Neural cell (in vitro differentiated cells): Measurements from ENCODE around the gene GPC3. TPM values are rescaled to one million over a fixed set of nuclear protein-coding genes. Genes with fewer than 3 reads are reported as not detected.

Source experiments
- H2AFZ ChIP-seq: fragments of 200-600, 300-800 bp; sonication (generic), shearing (Covaris generic); 2 replicates; pipeline ENCODE4 v1.6.0; 2014; ENCODE audit warnings: low read depth, mild to moderate bottlenecking, antibody characterized with exemption, low read length, moderate library complexity
- H3F3A ChIP-seq: fragments of 200-600 bp; shearing (Covaris generic); 2 replicates; pipeline ENCODE4 v1.6.1; 2016; ENCODE audit warnings: mild to moderate bottlenecking, moderate library complexity, mixed read lengths, antibody characterized with exemption, low read length; ENCODE audit not compliant: insufficient read depth, poor library complexity, severe bottlenecking
- H3K27ac ChIP-seq: fragments of 200-600, 300-800 bp; sonication (generic), shearing (Covaris generic); 2 replicates; pipeline ENCODE4 v1.5.1; 2014; ENCODE audit warnings: mild to moderate bottlenecking, low read length, moderate library complexity
- H3K27me3 ChIP-seq: fragments of 300-800, 200-600 bp; sonication (generic), shearing (Covaris generic); 2 replicates; pipeline ENCODE4 v1.6.0; 2014; ENCODE audit warnings: mild to moderate bottlenecking, low read depth, low read length, moderate library complexity; ENCODE audit not compliant: insufficient read depth
- H3K36me3 ChIP-seq: fragments of 300-800, 200-600 bp; sonication (generic), shearing (Covaris generic); 2 replicates; pipeline ENCODE4 v1.5.1; 2014; ENCODE audit warnings: mild to moderate bottlenecking, antibody characterized with exemption, low read length, moderate library complexity; ENCODE audit not compliant: insufficient read depth
- H3K4me2 ChIP-seq: fragments of 300-800, 200-600 bp; sonication (generic), shearing (Covaris generic); 2 replicates; pipeline ENCODE4 v1.6.0; 2014; ENCODE audit warnings: mild to moderate bottlenecking, low read length
- H3K4me3 ChIP-seq: fragments of 300-800, 200-600 bp; sonication (generic), shearing (Covaris generic); 2 replicates; pipeline ENCODE4 v1.5.1; 2014; ENCODE audit warnings: mild to moderate bottlenecking, low read length, moderate library complexity
- H3K79me2 ChIP-seq: fragments of 200-600 bp; shearing (Covaris generic); replicated peaks from 2 replicates; pipeline ENCODE4 v1.6.0; 2014; ENCODE audit warnings: mild to moderate bottlenecking, low read length, moderate library complexity; ENCODE audit not compliant: insufficient read depth
- H3K9ac ChIP-seq: fragments of 300-800, 200-600 bp; sonication (generic), shearing (Covaris generic); 2 replicates; pipeline ENCODE4 v1.6.1; 2016; ENCODE audit warnings: mild to moderate bottlenecking, low read length, mixed read lengths
- H3K9me2 ChIP-seq: fragments of 200-600 bp; shearing (Covaris generic); 2 replicates; pipeline ENCODE4 v1.6.1; 2016; ENCODE audit warnings: mild to moderate bottlenecking, low read length, mixed read lengths; ENCODE audit not compliant: insufficient read depth
- H3K9me3 ChIP-seq: fragments of 200-600, 300-800 bp; sonication (generic), shearing (Covaris generic); 2 replicates; pipeline ENCODE4 v1.6.1; 2016; ENCODE audit warnings: mild to moderate bottlenecking, mixed run types, low read length, moderate library complexity, mixed read lengths
- H4K20me1 ChIP-seq: fragments of 200-600 bp; shearing (Covaris generic); 2 replicates; pipeline ENCODE4 v1.6.1; 2016; ENCODE audit warnings: mild to moderate bottlenecking, mixed run types; ENCODE audit not compliant: insufficient read depth
- CTCF ChIP-seq: fragments of 450-650 bp; IDR thresholded peaks from 2 replicates; pipeline ENCODE4 v1.5.1; 2014; ENCODE audit warnings: antibody characterized with exemption, mild to moderate bottlenecking, moderate library complexity; ENCODE audit not compliant: poor library complexity, severe bottlenecking
- EP300 ChIP-seq: fragments of 450-650 bp; conservative IDR thresholded peaks from 2 replicates; pipeline ENCODE4 v1.6.1; 2014; ENCODE audit warnings: antibody characterized with exemption, mild to moderate bottlenecking, moderate library complexity; ENCODE audit not compliant: poor library complexity, severe bottlenecking
- EZH2 ChIP-seq: fragments of 200-600, 300-800 bp; shearing (Covaris generic), sonication (generic); IDR thresholded peaks from 2 replicates; pipeline ENCODE4 v1.6.1; 2014; ENCODE audit warnings: antibody characterized with exemption, low read length, borderline replicate concordance, mild to moderate bottlenecking; ENCODE audit not compliant: insufficient read depth, poor library complexity, severe bottlenecking
- MXI1 ChIP-seq: fragments of 450-650 bp; conservative IDR thresholded peaks from 2 replicates; pipeline ENCODE4 v1.6.1; 2014; ENCODE audit warnings: antibody characterized with exemption, mild to moderate bottlenecking; ENCODE audit not compliant: poor library complexity, severe bottlenecking
- POLR2AphosphoS5 ChIP-seq: IDR thresholded peaks from 2 replicates; pipeline ENCODE4 v1.6.1; 2012
- RAD21 ChIP-seq: fragments of 450-650 bp; conservative IDR thresholded peaks from 2 replicates; pipeline ENCODE4 v1.6.1; 2014; ENCODE audit warnings: antibody characterized with exemption, mild to moderate bottlenecking, moderate library complexity
- SMC3 ChIP-seq: fragments of 450-650 bp; conservative IDR thresholded peaks from 2 replicates; pipeline ENCODE4 v1.6.1; 2014; ENCODE audit warnings: antibody characterized with exemption, mild to moderate bottlenecking, moderate library complexity; ENCODE audit not compliant: poor library complexity
- TAF1 ChIP-seq: IDR thresholded peaks from 2 replicates; pipeline ENCODE4 v1.6.1; 2012; ENCODE audit warnings: low read depth
- polyA plus RNA-seq: library from polyadenylated mRNA; depleted of rRNA; stranded (reverse); fragments of >200 nt; gene quantifications from 2 replicates; pipeline ENCODE4 v1.2.3, GENCODE V29; 2014
- TF ChIP-seq, protein P1 (sequence below): IDR thresholded peaks from 2 replicates; pipeline ENCODE4 v1.6.1; 2012; ENCODE audit warnings: borderline replicate concordance

GPC3 gene
- polyA plus RNA-seq, 1 donor from 2014 or later = 2.1 TPM

DNA sequence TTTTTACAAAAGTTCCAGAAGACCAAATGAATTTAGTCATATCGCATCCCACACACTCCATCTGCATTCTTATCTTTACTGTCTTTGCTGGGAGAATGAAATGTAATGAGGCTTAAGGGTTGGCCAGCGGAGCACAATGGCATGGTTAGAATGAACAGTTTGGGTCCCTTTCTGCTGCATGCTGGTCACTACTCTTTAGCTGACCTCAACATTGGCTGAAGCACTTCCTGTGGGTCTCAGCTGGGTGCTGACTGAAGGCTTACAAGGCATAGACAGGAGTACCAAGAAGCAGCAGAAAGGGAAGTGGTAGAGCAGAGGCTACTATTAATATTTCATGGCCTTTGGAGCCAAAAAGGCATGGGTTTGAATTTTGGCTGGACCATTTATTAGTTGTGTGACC lies 410.7 kb downstream of the GPC3 start:
- Histone ChIP-seq H3K9ac (no peak overlapping the region), H3K27ac (no peak overlapping the region), H3F3A (no peaks in the 10 kb centered on the region), H2AFZ (no peak overlapping the region), H3K36me3 (no peaks in the 10 kb centered on the region), H3K9me3 (no peaks in the 10 kb centered on the region), H3K79me2 (no peaks in the 10 kb centered on the region), H3K4me3 (no peak overlapping the region), H4K20me1 (no peaks in the 10 kb centered on the region), H3K4me2 (no peak overlapping the region), H3K27me3 (no peaks in the 10 kb centered on the region), H3K9me2 (no peaks in the 10 kb centered on the region)
- TF ChIP-seq RAD21 = no peak
- no peak for TF ChIP-seq CTCF
- no peak for TF ChIP-seq EZH2
- TF ChIP-seq TAF1 = no peak
- TF ChIP-seq, protein P1, sequence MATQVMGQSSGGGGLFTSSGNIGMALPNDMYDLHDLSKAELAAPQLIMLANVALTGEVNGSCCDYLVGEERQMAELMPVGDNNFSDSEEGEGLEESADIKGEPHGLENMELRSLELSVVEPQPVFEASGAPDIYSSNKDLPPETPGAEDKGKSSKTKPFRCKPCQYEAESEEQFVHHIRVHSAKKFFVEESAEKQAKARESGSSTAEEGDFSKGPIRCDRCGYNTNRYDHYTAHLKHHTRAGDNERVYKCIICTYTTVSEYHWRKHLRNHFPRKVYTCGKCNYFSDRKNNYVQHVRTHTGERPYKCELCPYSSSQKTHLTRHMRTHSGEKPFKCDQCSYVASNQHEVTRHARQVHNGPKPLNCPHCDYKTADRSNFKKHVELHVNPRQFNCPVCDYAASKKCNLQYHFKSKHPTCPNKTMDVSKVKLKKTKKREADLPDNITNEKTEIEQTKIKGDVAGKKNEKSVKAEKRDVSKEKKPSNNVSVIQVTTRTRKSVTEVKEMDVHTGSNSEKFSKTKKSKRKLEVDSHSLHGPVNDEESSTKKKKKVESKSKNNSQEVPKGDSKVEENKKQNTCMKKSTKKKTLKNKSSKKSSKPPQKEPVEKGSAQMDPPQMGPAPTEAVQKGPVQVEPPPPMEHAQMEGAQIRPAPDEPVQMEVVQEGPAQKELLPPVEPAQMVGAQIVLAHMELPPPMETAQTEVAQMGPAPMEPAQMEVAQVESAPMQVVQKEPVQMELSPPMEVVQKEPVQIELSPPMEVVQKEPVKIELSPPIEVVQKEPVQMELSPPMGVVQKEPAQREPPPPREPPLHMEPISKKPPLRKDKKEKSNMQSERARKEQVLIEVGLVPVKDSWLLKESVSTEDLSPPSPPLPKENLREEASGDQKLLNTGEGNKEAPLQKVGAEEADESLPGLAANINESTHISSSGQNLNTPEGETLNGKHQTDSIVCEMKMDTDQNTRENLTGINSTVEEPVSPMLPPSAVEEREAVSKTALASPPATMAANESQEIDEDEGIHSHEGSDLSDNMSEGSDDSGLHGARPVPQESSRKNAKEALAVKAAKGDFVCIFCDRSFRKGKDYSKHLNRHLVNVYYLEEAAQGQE = no peak
- TF ChIP-seq SMC3 = no peak
- TF ChIP-seq EP300 = no peak
- no peak for TF ChIP-seq MXI1
- no peak for TF ChIP-seq POLR2AphosphoS5

DNA sequence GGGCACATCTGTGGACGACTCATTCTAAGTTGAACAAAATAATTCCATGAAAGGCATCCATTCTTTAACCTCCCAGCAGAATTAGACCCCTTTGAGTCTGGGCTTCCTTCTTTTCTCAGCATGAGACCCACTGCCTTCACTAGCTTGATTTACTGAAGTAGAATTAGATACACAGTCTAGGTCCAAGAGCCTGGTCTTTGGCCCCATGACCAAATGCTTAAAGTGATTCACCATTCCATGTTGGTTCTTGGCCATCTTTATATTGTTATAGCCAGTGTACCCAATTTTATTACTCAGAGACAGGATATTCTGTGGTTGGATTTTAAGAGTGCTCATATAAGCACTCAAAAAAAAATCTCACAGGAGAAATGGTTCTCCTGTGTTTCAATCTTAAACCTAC lies 414.8 kb downstream of the GPC3 start:
- no peak overlapping the region for H3K27ac ChIP-seq
- H3K4me2 ChIP-seq = no peak overlapping the region
- H3K27me3 ChIP-seq = no peaks in the 10 kb centered on the region
- H3K9me2 ChIP-seq = no peaks in the 10 kb centered on the region
- no peaks in the 10 kb centered on the region for H3K36me3 ChIP-seq
- no peaks in the 10 kb centered on the region for H3K79me2 ChIP-seq
- no peak overlapping the region for H3K9ac ChIP-seq
- no peaks in the 10 kb centered on the region for H3F3A ChIP-seq
- H3K4me3 ChIP-seq = no peak overlapping the region
- no peaks in the 10 kb centered on the region for H3K9me3 ChIP-seq
- H2AFZ ChIP-seq = no peak overlapping the region
- no peak for TF ChIP-seq MXI1
- TF ChIP-seq SMC3 = no peak
- no peak for TF ChIP-seq EZH2
- no peak for TF ChIP-seq TAF1
- no peak for TF ChIP-seq POLR2AphosphoS5
- TF ChIP-seq RAD21 = no peak
- TF ChIP-seq, protein P1 = no peak
- TF ChIP-seq CTCF = no peak
- no peak for TF ChIP-seq EP300
- H4K20me1 ChIP-seq = no peaks in the 10 kb centered on the region
